GM21367 (cell line): Measurements from ENCODE around the gene DLX6.

Experiments used
- ATAC-seq: cut with Tn5 transposase; IDR thresholded peaks from one replicate; pipeline ENCODE4 v1.9.1; 2021; ENCODE audit not compliant: unreplicated experiment

Gene DLX6

DNA sequence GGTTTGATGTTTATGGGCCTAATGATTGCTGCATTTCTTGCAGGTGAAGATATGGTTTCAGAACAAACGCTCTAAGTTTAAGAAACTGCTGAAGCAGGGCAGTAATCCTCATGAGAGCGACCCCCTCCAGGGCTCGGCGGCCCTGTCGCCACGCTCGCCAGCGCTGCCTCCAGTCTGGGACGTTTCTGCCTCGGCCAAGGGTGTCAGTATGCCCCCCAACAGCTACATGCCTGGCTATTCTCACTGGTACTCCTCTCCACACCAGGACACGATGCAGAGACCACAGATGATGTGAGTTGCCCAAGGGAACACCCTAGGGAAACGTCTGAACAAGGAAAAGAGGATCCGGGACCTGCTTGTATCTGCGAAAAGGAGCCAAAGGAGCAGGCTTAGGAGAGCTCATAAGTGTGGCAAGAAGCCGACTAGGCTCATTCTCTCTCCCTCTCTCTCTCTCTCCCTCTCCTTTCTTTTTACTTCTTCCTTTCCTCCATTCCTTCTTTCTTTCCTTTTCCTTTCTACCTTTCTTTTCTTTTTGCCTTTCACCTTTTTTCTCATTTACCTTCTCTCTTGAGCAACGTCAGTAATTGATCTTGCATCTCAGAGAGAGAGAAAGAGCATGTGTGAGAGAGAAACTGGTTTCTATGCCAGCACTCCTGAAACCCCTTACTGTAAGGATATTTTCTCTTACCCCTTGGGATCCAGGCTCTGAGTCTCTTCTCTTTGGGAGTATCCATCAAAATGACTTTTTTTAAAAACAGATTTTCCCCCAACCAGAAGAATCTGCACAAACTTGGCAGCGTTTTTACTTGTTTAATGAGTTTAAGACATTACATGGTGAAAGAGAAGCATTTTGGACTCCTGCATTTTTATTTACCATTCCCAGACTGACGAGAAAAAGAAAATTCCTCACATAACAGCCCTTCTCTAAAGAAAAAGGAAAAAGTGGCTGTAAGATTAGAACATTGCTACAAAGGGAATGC lies 4.7 kb downstream of the DLX6 start:
- ATAC-seq = no peak

GRCh38 chr7:97011104-97011503 lies 5.8 kb downstream of the DLX6 start:
- ATAC-seq = no peak

DNA sequence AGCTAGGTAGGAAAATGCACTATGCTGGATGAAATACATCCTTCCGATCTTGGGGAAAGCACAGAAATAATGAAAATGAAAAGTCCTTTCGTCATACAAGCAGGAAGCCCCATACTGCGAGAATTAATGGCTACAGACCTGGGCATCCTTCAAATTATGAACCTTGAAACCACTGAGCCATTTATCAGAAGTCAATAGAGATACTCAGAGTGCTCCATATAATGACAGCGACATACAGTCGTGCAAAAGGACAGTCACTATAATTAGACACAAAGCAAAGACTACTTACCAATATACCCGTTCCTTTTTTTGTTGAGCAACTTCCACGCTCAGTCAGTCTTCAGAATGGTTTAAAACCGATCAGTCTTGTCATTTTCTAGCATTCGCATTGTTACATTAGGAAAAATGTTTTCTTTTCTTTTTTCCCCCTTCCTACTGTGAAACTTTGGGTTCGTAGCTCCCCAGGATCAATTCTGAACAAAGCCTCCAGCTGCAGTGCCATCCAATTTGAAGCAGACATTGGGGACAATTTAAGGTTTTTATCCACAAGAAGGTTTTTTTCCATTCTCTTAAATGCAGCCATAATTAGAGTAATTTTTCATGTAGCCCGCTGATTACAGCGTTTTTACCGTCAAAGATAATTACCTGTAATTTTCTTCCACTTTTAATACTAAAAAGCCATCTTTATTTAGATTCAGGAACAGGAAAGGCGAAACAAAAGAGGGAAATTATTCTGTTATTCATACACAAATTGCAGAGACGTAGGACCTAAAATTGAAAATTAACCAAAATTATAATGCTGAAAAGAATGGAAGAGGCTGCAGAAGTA lies 6.4 kb downstream of the DLX6 start:
- ATAC-seq = no peak

- no peak for ATAC-seq
These were observed 7.2 kb downstream of the DLX6 start for GRCh38 chr7:97012365-97013133.

DNA sequence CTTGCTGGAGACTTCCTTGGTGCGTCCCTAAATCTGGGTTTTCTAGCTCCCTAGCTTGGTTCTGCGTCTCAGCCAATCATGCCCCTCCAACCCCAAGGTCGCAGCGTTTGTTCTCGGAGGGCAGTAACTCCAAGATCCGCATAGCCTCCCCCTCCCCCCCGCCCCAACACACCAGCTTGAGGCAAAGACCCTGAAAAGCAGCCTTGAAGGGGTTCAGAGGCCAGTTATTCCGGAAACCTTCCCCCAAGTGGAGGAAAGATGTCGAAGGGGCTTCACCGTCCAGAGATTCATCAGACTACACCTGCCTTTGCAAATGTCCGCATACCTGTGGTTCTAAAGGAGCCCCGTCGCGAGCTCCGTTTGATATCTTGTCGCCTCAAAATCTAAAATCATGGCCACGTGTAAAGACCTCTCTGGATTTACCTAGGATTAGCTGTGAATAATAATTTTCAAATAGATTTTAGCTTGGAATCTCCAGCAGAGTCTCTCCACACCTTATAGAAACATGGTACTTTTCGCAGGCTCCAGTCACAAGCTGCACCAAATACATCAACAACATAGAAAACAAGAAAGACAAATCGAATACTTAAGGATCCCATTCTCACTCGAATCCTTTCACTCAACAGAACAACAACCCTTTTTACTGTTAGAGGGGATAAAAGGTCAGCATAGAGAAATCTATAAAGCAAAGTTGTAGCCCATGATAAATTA lies 7.9 kb downstream of the DLX6 start:
- ATAC-seq = no peak

DNA sequence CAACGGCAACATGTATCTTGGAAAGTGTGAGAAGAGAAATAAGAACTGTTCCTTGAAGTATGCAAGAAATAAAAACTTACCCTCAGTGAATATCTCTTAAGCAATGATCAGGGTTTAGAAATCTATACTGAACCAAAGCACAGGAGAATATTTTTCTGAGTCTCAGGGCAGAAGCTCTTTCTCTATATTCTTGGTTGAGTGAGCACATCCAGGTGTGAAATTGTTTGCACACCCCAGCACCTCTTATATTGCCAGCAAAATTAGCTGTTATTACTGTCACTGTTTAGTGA lies 8.4 kb downstream of the DLX6 start:
- ATAC-seq = no peak

DNA sequence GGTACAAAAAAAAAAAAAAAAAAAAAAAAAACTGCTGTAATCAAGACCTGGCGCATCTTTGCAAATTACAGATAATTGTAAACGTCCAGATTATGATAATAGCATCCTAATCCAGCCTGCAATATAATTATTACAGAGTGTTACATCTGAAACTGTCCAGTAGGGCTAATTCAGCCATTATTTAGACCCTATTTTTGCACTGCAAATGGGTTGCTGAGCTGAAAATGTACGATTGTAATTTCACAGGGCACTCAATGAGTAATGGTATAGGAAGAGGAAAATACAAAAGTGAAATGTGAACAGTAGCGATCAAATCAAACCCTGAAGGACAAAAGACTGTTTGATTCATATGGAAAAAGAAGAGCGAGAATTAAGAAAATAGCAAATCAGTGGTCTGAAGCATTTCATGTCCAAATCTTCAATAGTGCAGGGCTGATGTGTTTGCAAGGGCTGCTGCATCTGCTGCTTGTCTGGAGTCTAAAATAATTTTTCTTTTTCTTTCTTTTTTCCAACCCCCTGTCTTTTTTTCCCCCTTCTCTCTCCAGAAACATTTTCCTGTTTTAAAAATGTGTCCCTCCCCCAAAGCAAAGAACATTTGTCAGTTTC lies 8.9 kb downstream of the DLX6 start:
- ATAC-seq = no peak

DNA sequence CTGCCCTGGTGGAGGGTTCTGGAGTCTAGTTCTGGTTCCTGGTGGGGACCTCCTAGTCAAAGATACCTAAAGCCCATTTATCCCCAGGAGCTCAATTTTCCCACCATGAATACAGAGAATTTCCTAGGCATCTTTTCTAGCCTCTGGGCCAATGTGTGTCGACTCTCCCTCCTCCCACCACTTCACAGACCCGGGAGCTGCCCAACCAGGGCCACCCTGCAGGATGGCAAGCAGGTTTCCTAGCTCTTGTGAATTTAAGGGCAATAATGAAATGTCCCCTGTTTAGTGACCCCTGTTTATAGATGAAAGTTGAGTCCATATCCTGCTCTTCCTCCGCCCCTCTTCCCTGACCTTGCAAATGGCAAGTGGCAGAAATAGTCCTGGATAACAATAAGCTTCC lies 9.9 kb downstream of the DLX6 start:
- ATAC-seq = no peak

DNA sequence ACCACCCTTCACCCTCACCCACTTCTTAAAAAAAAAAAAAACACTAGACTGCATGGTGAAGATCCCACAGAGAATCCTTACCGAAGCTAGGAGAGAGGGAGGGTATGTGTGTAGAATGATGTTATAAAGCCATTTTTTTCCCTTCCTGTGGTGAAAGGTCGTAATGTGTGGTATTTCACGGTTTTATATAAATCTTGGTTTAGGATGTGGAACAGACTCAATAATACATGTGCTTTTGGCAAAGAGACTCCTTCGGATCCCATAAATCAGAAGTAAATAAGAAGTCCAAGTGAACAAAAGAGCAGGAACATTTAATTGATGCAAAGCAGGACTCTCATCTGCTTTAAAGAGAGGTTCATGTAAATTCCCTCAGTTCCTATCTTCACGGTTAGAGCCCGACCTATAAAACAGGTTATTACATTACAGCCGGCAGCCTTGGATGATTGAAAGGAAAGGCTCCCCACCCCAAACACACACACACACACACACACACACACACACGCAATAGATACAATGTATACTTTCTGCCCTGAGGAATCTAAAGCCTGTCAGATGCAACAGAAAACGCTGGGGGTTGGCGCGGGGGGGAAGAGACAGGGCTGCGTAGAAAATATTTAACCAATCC lies 10.5 kb downstream of the DLX6 start:
- no peak for ATAC-seq

DNA sequence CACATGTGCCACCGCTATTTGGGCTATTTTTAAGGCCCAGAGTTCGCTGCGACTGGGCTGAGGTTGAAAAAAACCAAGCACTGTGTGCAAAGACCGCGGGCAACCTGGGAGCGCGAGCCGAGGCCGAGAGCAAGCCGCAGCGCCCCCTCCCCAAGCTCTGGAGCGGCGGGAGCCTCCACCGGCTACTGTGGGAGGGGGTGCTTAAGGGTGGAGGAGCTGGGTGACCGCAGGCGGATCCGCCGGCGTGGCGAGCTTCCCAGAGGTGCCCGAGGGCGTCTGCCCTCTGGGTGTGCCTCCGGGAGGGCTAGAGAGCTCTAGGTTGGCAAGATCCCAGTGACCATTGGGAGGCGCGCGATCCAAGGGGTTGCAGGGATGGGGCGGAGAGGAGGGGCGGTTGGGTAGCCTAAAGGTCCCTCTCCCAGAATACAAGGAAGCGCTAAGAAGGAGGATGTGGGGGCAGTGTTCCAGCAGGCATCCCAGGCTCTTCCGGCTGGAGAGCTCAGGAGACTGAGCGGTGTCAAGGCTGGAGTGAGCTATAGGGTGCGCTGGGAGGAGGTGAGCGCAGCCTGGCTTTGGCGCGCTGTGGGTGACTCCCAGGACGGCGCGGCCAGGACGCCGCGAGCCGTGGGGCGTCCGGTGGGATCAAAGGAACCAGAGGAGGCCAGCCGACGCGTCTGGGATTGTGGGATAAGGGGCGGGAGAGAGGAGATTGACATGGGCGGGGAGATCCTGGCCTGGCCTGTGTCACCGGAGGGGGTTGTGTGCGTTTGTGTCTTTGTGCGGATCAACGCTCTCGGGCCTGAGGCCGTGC lies 11.2 kb downstream of the DLX6 start:
- ATAC-seq = no peak

- ATAC-seq = no peak
These were observed 12.1 kb downstream of the DLX6 start for GRCh38 chr7:97017192-97018125.

GRCh38 chr7:97018126-97018601 lies 12.8 kb downstream of the DLX6 start:
- no peak for ATAC-seq

DNA sequence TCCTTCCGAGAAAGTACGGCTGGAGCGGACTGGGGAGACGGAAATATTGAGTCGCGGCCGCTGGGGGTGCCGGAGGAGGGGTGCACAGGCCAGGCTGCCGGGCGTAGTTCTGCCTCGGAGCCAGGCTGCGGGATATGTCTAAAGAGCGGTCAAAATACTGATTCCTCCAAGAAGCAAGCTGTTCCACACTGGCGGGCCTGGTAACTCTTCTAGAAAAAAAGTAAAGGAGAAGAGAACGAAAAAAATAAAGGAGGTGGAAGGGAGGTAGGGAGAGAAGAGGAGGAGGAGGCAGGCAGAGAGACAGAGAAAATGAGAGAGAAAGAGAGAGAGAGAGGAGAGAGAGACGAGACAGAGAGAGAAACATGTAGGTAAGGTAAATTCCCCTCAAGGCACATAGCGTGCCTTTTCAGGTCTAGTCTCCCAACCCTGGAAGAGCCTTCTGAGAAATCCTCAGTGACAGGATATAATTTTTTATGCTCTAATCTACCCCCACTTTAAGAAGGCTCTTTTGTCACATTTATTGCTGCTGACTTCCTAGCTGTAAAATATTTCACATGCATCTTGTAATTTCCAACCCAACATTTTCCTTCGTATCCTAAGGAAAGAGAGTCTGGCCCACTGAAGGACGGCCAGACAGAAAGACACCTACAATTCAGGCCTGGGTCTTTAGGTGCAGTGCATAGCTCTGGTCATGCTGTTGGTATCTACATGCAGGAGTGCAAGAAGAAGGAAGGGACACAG lies 13.6 kb downstream of the DLX6 start:
- no peak for ATAC-seq

DNA sequence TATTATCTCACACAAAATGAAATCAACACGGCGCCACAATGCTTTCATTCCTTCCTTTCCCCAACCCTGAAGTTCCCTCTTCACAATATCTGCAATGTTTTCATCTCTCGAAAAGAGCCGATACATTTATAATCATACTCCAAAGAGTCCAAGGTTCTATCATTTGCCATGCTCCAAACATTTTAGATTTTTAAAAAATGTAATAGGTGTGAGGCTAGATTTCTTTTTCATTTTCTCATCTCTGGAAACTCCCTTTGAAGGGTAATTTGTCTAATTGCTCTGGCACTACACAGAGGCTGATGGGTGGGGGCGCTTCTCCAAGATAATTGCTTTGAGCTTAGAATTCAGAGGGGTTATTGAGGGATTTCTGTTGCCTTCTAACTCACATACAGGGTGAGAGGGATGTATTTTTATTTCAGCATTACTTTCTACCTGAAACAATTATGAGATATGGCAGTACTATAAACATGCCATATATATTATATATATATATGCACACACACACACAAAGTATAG lies 14.4 kb downstream of the DLX6 start:
- ATAC-seq = no peak

DNA sequence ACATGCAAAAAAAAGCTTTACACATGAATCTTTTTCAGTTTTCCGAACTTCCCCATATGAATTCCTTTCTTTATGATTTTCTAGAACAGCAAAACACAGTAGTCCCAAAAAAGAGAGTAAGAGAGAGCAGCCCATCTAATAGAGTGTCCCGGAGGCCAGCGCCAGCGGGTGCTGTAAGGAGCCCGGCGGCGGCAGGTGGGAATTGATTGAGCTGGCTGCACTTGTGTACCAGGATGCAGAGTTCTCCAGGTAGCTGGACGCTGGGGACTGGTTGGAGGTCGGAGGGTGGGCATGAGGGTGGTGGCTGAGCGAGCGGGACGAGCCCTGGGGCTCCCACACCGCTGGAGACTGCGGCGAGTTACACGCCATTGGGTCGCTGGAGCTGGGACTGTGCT lies 15.2 kb downstream of the DLX6 start:
- no peak for ATAC-seq

DNA sequence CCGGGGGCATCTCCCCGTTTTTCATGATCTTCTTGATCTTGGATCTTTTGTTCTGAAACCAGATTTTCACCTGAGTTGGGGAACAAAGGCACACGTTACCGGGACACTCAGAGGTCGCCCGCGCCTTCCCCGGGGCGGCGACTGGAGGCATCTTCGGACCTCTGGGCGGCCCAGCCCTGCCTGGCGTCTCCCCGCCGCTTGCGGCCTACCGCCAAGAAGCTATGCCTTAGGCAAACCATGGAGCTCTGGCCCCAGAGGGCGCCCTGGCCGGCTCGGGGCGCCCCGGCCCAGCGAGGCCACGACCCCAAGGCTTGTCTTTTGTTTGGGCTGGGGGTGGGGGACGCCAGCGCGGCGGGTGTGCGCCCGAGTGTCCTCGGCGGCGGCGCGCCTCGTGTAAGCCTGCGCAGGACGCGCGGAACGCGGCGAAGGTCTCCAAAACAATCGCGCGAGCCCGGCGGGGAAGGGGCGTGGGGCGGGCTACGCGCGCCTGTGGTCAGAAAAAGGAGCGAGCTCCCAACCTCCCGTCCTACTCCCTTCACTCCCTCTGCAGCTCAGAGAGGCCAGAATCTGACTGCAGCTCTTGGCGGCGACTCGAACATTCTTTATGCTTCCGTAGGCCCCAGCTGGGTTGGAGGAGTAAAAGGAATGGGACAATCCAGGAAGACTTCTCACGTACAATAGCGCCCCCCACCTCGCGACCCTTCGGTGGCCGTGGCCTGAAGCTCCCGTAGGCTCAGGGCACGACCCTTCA lies 15.8 kb downstream of the DLX6 start:
- no peak for ATAC-seq
